Stimulated activated CD8-positive, alpha-beta memory T cell treated with anti-CD3 and anti-CD28 coated beads, Interleukin-12 subunit alpha, Interleukin-12 subunit beta, amount 100 ng/mL, for 1 hour (primary cell): ENCODE results near the gene CNKSR2.

Source experiments
- DNase-seq: peaks from one replicate; pipeline ENCODE4 v3.0.0-alpha.2; 2020; ENCODE audit warnings: low read depth

CNKSR2 gene

DNA sequence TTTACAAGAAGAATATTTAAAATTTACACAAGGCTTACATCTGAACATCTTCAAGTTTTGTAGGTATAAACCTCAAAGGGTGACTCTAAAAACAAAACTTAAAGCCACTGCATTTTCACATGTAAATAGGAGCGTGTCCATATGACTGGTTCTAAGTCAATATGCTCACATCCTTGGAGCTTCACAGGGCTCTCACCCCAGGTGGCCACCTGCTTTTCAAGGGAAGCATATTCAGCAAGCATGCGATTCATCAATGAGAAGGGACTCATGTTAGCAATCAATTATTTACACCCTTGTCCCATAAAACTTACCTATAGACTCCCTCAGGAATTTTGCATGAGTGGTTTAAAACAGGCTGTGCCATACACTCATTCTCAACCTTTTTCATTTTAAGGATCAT, 301.7 kb downstream of the CNKSR2 start:
- DNase-seq: no peak

DNA sequence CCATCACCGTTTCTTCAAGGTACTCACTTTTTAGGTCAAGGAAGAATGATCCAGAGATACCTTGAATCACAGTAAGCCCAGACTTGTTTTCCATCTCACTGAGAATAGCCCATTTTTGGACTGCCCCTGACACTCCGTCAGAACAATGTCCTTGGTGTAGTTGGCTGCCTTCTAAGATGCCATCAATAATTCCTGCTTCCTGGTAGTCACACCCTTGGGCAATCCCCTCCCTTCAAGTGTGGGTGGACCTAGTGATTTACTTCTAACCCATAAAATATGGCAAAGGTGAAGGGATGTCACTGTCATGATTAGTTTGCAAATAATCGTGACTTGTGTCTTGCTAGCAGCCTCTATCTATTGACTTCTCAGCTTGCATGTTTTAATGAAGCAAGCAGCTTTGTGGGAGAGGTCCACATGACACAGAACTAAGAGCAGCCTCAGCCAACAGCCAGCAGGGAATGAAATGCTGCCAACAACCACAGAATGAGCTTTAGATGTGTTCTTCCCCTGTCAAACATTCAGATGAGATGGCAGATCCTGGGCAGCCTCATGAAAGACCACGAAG, 303.9 kb downstream of the CNKSR2 start:
- DNase-seq: no peak

DNA sequence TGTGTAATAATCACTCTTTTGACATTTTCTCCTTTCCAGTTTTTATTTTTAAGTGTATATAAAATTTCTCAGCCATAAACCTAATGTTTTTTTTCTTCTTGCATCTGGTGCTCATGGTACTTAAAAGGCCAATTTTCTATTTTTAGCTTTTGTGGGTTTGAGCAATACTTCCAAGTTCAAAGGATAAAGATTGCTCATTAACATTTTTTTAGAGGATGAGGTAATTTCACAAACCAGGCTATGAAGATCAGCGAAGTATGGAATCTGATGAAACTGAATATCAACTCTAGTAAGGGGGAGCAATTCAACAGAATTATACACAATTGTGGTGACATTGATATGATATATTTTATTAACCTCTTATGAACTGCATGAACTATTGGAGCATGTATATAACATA, 309.7 kb downstream of the CNKSR2 start:
- no peak for DNase-seq

DNA sequence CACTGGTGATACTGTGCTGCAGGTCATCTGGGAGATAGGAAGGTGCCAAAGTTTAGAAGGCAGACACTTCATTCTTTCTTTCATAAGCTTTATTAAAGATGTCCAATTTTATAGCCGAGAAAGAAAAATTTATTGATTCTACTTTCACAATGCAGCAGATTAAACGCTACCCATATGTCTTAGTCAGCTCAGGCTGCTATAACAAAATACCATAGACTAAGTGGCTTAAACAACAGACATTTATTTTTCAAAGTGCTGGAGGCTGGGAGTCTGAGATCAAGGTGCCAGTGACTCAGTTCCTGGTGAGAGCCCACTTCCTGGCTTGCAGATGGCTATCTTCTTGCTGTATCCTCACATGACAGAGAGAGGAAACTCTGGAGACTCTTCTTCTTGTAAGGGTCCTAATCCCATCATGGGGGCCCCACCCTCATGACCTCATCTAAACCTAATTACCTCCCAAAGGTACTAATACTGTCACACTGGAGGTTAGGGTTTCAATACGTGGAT, 317.3 kb downstream of the CNKSR2 start:
- no peak for DNase-seq

DNA sequence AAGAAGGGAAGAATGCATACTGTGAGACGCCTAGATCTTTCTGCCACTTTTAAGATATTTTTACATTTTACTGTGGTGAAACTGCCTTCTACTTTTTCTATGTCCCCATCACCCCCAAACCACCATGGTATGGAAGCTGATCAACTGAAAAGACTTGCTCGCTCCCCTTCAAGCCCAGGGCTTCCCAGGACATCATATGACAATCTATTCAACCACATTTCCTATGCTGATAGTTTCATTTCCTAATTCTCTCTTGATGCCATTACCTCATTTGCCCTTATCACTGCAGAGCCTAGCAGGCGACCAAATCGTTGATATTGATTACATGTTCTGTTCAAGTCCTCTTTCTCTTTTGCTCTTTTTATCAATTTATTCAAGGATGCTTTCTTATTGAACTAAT, 324.1 kb downstream of the CNKSR2 start:
- no peak for DNase-seq

DNA sequence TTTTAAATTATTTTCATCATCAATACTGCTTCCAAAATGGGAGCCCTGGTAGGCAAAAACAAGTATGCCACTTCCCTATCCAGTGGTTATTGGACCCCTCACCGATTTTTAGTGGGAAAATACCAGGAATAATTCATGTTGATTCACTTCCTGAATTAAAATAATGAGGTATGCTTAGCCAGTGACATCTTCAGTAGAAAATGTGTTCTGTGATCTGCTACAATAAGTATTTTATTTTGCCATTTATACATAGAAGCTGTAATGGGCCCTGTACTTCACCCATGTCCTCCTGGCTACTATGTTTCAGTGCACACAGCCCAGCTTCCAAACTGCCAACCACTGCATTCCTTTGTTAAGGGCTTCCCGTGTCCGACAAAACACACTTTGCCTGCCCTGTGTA, 324.9 kb downstream of the CNKSR2 start:
- no peak for DNase-seq

DNA sequence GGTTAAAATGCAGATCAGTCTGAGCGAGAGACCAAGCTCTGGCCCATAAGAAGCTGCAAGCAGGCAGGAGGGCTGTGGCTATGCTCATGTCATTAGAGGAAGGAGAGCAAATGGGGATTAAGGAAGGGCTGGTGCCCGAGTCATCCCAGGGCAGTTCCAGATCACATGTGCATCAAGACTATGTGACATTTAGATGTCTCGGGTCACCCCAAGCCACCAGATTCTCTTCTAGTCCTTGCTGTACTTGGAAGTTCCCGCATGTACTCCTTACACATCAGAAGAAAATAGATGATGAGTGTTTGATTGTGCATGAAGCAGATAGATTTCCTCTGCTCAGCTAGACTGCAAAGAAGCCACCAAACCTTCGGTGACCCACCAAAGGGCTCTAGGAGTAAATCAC, 326.1 kb downstream of the CNKSR2 start:
- DNase-seq: no peak

DNA sequence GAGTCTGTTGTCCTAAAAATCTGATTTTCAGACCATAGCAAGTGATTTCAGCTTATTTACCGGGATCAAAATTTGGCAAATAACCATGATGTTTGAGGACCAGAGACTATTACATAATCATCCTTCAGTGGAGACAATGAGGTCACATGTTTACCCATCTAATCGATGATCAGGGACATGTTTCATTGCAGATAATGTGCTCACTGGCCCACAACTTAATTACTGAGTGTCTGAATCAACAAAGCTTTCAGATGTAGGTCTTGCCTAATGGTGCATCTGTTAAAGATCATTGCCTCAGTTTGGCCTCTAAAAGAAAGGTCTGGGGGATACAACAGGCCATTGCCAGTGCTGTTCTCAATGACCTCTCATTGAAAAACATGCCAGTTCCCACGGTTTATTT, 326.7 kb downstream of the CNKSR2 start:
- no peak for DNase-seq

DNA sequence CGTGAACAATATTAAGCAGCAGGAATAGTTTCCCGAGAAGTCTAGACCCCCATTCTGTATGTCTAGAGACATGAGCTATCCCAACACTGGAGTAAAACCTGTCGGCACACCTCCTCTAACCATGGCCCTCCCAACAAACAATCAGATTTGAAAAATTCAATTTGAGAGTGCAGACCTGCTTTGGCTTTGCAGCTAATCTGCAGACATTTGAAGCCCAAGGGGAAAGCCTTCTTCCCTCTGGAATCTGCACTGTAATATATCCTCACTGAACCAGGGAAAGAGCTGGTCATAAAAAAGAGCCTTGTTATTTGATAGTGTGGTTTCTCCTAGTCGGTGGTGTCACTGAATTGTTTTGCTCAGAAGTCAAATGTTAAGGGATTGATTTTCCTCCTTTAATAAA, 328.5 kb downstream of the CNKSR2 start:
- no peak for DNase-seq
